Gastrocnemius medialis (tissue), 4 donors: ENCODE measurements around the gene P2RX1.

Source experiments
- CTCF ChIP-seq, 5 experiments: fragments of 450-650 bp in 3 of 5; fragments of 200-600 bp in 2 of 5; sonication (generic) in 2 of 5; IDR thresholded peaks in 4 of 5; conservative IDR thresholded peaks in 1 of 5; 1 replicate in 4 of 5; 2 replicates in 1 of 5; pipeline ENCODE4 v1.5.1; 2016 to 2019; ENCODE audit warnings: antibody characterized with exemption in 5 of 5, mild to moderate bottlenecking in 3 of 5, moderate library complexity in 3 of 5
- POLR2A ChIP-seq, 2 donors: fragments of 450-650 bp; IDR thresholded peaks; one replicate each; pipeline ENCODE4 v1.6.1; 2017; ENCODE audit warnings: antibody characterized with exemption in 2 of 2, mild to moderate bottlenecking in 2 of 2, moderate library complexity in 2 of 2

GRCh38 chr17:3953542-3953941 is 37.3 kb upstream of the P2RX1 start:
- TF ChIP-seq CTCF (IDR thresholded peaks at IDR 0.05 in 4 of 5, conservative IDR thresholded peaks at IDR 0.05 in 1 of 5) (no peak), POLR2A (IDR thresholded peaks at IDR 0.05) (no peak)
